GM19397 (cell line): ENCODE measurements around the gene RTN4RL1.
"Not testable (repeated sequence)": the region's sequence is repeated elsewhere in the genome, so short reads cannot be mapped to it uniquely, and the experiment has no call there.

Experiments
- ATAC-seq: cut with Tn5 transposase; IDR thresholded peaks from one replicate; pipeline ENCODE4 v1.9.1; 2021; ENCODE audit warnings: mild to moderate bottlenecking, moderate library complexity; ENCODE audit not compliant: unreplicated experiment

Gene RTN4RL1

GRCh38 chr17:1898872-1899271 is 126.3 kb downstream of the RTN4RL1 start:
- ATAC-seq = no peak

DNA sequence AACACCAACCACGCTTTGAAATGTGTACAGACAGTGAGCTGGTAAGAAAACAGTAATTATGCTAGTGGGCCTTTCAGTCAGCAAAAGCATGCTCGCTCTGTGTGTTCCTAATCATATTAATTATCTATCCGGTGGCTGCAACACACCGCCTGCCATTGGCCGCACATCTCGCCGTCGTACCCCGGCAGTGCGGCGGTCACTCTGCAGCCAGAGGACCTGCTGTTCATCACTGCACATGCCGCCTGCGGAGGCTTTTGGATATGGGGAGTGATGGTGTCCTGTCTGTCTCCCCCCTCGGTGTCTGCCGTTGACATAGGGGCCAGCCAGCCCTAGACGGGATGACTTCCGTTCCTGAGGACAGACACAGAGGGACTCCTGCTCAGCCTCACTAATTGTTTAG is 126.8 kb downstream of the RTN4RL1 start:
- no peak for ATAC-seq

GRCh38 chr17:1897105-1897656 is 128.0 kb downstream of the RTN4RL1 start:
- no peak for ATAC-seq

- ATAC-seq = peak; percentile 52
Measured at GRCh38 chr17:1896243-1897104, 128.7 kb downstream of the RTN4RL1 start.

- ATAC-seq = not testable (repeated sequence)
Measured at GRCh38 chr17:1895479-1895878, 129.7 kb downstream of the RTN4RL1 start.

DNA sequence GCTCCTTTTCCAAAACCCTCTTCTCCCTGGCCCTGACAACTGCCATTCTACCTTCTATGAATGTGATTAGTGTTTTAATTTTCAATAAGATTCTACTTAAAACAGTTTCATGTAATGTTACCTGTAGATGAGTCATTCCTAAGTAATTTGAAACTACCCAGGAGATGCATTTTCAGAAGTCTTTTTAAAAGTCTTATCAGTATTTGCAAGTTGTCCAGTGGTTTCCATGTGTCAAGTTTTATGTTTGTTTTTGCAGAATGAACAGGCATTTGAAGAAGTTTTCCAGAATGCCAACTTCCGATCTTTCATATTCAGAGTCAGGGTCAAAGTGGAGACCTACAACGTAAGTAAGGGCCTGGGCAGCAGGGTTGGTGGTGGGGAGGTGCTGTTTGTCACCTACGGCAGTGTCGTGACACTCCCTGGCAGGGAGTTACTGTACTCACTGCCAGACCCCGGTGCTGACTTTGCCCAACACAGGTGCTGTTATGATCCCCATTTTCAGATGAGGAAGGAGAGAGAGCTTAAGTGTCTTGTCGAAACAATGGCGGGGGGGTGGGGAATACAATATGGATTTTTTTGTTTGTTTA is 130.3 kb downstream of the RTN4RL1 start:
- ATAC-seq = no peak

DNA sequence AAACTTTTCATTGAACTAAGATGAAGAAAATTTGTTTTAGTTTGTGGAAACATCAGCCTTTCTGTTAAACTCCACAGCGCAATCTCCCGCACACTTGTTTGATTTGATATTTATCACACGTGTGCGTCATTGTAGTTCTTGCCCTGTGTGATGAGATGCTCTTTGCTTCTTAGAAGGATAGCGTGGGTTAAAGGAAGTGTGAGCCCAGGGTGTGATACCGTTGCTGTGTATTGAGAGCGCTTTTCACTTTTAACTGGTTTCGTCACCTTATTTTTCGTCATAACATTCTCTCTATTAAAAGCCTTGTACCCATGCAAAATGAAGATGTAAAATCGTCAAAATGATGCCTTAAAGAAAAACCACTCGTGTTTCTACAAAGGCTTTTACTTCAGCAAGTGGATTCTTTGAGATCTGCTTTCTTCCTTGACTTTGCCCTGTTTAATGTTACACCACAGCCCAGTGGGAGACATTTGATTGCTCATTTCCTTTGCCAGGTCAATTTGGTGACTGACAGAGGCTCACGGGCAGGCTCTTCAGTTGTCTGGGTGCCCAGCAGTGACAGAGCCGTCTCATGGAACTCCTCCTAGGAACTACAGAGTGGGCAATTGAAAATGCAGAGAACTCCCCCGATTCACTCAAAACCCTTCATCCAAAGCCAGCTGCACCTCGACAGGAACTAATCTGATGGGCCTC is 134.2 kb downstream of the RTN4RL1 start:
- no peak for ATAC-seq

GRCh38 chr17:1888741-1889140 is 136.4 kb downstream of the RTN4RL1 start:
- no peak for ATAC-seq
